PC-3 (cell line): ENCODE data around the gene UBXN2A. TPM values are rescaled to one million over a fixed set of nuclear protein-coding genes. Genes with fewer than 3 reads are reported as not detected.

Experiments
- ATAC-seq: fragments of 200-7000 bp; cut with Tn5 transposase; 2 replicates; pipeline ENCODE4 v1.9.1; 2020; ENCODE audit warnings: mild to moderate bottlenecking, moderate library complexity
- BruUV-seq: library from RNA; stranded (reverse); fragments of 400-500 nt; replicated peaks from 2 replicates; lab custom pipeline; 2021; lab: Mats Ljungman, UMichigan
- CTCF ChIA-PET: fragments of 300-600 bp; sonication (Branson Sonifier 250); formaldehyde crosslinking; loops from one replicate; lab custom pipeline; 2022; ENCODE audit warnings: antibody characterized with exemption; lab: Charles Lee
- POLR2A ChIA-PET: fragments of 300-600 bp; sonication (Branson Sonifier 250); formaldehyde crosslinking; loops from one replicate; lab custom pipeline; 2022; ENCODE audit warnings: antibody characterized with exemption; ENCODE audit not compliant: unreplicated experiment; lab: Charles Lee
- DNase-seq: peaks from one replicate; pipeline ENCODE4 v3.0.0-alpha.2; 2015
- H2AFZ ChIP-seq: fragments of 300-600 bp; sonication (generic); 2 replicates; pipeline ENCODE4 v1.6.0; 2016; ENCODE audit warnings: antibody characterized with exemption, low read length
- H3F3A ChIP-seq: fragments of 300-600 bp; sonication (generic); one replicate; pipeline ENCODE4 v1.6.0; 2017; ENCODE audit warnings: antibody characterized with exemption, low read length, control low read depth, mild to moderate bottlenecking; ENCODE audit not compliant: unreplicated experiment
- H3K27ac ChIP-seq: fragments of 300-600 bp; sonication (generic); 2 replicates; pipeline ENCODE4 v1.5.1; 2016; ENCODE audit warnings: mild to moderate bottlenecking, low read length
- H3K27me3 ChIP-seq: fragments of 300-600 bp; sonication (generic); 2 replicates; pipeline ENCODE4 v1.6.1; 2016; ENCODE audit warnings: low read length, mixed read lengths
- H3K36me3 ChIP-seq: fragments of 300-600 bp; sonication (generic); 2 replicates; pipeline ENCODE4 v1.6.1; 2016; ENCODE audit warnings: low read depth, mixed run types, low read length, mixed read lengths
- H3K4me1 ChIP-seq: fragments of 300-600 bp; sonication (generic); 2 replicates; pipeline ENCODE4 v1.5.1; 2016; ENCODE audit warnings: low read length; ENCODE audit not compliant: insufficient read depth
- H3K4me2 ChIP-seq: fragments of 300-600 bp; sonication (generic); 2 replicates; pipeline ENCODE4 v1.6.0; 2016; ENCODE audit warnings: low read length
- H3K4me3 ChIP-seq: fragments of 300-600 bp; sonication (generic); 2 replicates; pipeline ENCODE4 v1.5.1; 2016; ENCODE audit warnings: mild to moderate bottlenecking, low read length, mixed read lengths
- H3K79me2 ChIP-seq: fragments of 300-600 bp; sonication (generic); 2 replicates; pipeline ENCODE4 v1.6.1; 2017; ENCODE audit warnings: low read length, mixed read lengths
- H3K9ac ChIP-seq: fragments of 300-600 bp; sonication (generic); 2 replicates; pipeline ENCODE4 v1.6.0; 2016; ENCODE audit warnings: mild to moderate bottlenecking, low read length
- H3K9me2 ChIP-seq: fragments of 300-600 bp; sonication (generic); replicated peaks from 2 replicates; pipeline ENCODE4 v1.6.1; 2016; ENCODE audit warnings: mixed run types, low read length, mixed read lengths
- H3K9me3 ChIP-seq: fragments of 300-600 bp; sonication (generic); 2 replicates; pipeline ENCODE4 v1.6.1; 2016; ENCODE audit warnings: low read length, mixed read lengths
- H4K20me1 ChIP-seq: fragments of 300-600 bp; sonication (generic); 2 replicates; pipeline ENCODE4 v1.6.1; 2016; ENCODE audit warnings: low read length, mixed read lengths
- CTCF ChIP-seq: fragments of 300-600 bp; sonication (generic); conservative IDR thresholded peaks from 2 replicates; pipeline ENCODE4 v1.5.1; 2017; ENCODE audit warnings: antibody characterized with exemption, low read depth, mild to moderate bottlenecking, low read length
- EZH2 ChIP-seq: fragments of 300-600 bp; sonication (generic); IDR thresholded peaks from one replicate; pipeline ENCODE4 v1.6.1; 2017; ENCODE audit warnings: antibody characterized with exemption, mild to moderate bottlenecking, low read length; ENCODE audit not compliant: unreplicated experiment
- EZH2phosphoT487 ChIP-seq: fragments of 300-600 bp; sonication (generic); IDR thresholded peaks from 2 replicates; pipeline ENCODE4 v1.6.1; 2018; ENCODE audit warnings: mild to moderate bottlenecking, antibody characterized with exemption, low read length, borderline replicate concordance
- intact Hi-C: fragments of 100-400 bp; cut with micrococcal nuclease; formaldehyde crosslinking; loops from 2 replicates; pipeline ENCODE4 v1.9.0; 2023
- total RNA-seq: library from RNA; depleted of rRNA; stranded (reverse); fragments of >200 nt; gene quantifications from 2 replicates; pipeline ENCODE4 v1.2.3, GENCODE V29; 2014

Gene UBXN2A
- total RNA-seq, 1 experiment from 2014 or later: 15.4 TPM

- BruUV-seq: no TSS peak
- H4K20me1 ChIP-seq: no peaks in the 10 kb centered on the region
- no peaks in the 10 kb centered on the region for H3K27me3 ChIP-seq
- intact Hi-C loops: no loop called here
- no peak for TF ChIP-seq EZH2
- no peak for TF ChIP-seq CTCF
- no peak for TF ChIP-seq EZH2phosphoT487
- ChIA-PET POLR2A (no interaction called here), CTCF (no interaction called here)
- H3K9ac ChIP-seq: no peak overlapping the region
- DNase-seq (no peak), ATAC-seq (no peak)
- no peaks in the 10 kb centered on the region for H3F3A ChIP-seq
- H3K9me2 ChIP-seq: no peaks in the 10 kb centered on the region
- no peaks in the 10 kb centered on the region for H3K36me3 ChIP-seq
- peaks cover 24% of the 10 kb centered on the region for H3K4me1 ChIP-seq
- H3K27ac ChIP-seq: no peak overlapping the region
- no peak overlapping the region for H3K4me3 ChIP-seq
- no peaks in the 10 kb centered on the region for H3K9me3 ChIP-seq
- H3K79me2 ChIP-seq: no peaks in the 10 kb centered on the region
- H2AFZ ChIP-seq: no peak overlapping the region
- no peak overlapping the region for H3K4me2 ChIP-seq
These were observed 70.4 kb downstream of the UBXN2A start for GRCh38 chr2:24010477-24011249.

GRCh38 chr2:24011250-24012104, 71.2 kb downstream of the UBXN2A start:
- Histone ChIP-seq H4K20me1 (no peaks in the 10 kb centered on the region), H3K4me2 (no peak overlapping the region), H3K4me1 (peaks cover 32% of the 10 kb centered on the region), H3K9me3 (no peaks in the 10 kb centered on the region), H3F3A (no peaks in the 10 kb centered on the region), H3K27me3 (no peaks in the 10 kb centered on the region), H3K79me2 (no peaks in the 10 kb centered on the region), H2AFZ (no peak overlapping the region), H3K36me3 (no peaks in the 10 kb centered on the region), H3K9me2 (no peaks in the 10 kb centered on the region), H3K27ac (no peak overlapping the region), H3K9ac (no peak overlapping the region), H3K4me3 (no peak overlapping the region)
- BruUV-seq: no TSS peak
- TF ChIP-seq EZH2phosphoT487: no peak
- TF ChIP-seq CTCF: no peak
- TF ChIP-seq EZH2: no peak
- CTCF ChIA-PET: no interaction called here
- DNase-seq (no peak), ATAC-seq (no peak)
- intact Hi-C loops: no loop called here
- POLR2A ChIA-PET: no interaction called here
